Measurements from ENCODE around the gene SLC39A2.

SLC39A2 gene

DNA sequence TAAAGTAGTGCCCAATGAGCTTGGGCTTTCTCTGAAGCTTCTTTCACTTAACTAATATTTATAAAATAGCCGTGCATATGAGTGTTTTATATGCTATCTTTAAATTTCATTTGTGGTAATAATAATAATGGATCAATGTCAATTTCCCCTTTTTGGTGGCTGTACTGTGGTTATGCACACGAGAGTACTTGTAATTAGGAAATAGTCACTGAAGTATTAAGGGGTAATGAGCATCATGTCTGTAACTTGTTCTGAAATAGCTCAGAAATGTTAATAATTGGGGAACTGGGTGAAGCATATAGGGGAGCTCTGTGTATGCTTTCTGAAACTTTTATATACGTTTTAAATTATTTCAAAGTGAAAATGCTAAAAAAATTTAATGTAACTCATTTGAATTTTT is 51.5 kb downstream of the SLC39A2 start:
- DNase-seq = no peak

Data from stimulated activated CD8-positive, alpha-beta memory T cell treated with anti-CD3 and anti-CD28 coated beads, Interleukin-4, amount 100 ng/mL, for 48 hours (primary cell).